Measurements from ENCODE around the gene COX10.
A peak's percentile ranks its signal among the peaks of the same experiment; 100 is the strongest.
"Not testable (repeated sequence)": the region's sequence is repeated elsewhere in the genome, so short reads cannot be mapped to it uniquely, and the experiment has no call there.

COX10 gene

DNA sequence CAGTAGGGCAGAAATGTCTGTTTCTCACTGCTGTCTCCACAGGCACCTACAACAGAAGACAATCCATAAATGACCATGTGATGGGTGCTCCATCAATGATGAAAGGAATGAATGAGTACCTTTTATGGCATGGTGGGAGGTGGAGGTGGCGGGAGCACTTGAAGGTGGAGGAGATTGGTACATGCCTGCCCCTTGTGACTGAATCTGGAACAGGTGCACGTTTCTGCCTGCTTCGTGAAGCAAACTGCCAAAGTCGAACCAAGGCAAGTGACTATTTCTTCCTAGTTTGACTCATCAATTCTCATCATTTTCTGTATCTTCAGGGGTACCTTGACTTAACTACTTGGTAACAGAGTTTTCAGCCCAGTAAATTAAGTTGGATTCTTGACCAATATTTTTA lies 141.9 kb downstream of the COX10 start:
- DNase-seq = no peak

DNA sequence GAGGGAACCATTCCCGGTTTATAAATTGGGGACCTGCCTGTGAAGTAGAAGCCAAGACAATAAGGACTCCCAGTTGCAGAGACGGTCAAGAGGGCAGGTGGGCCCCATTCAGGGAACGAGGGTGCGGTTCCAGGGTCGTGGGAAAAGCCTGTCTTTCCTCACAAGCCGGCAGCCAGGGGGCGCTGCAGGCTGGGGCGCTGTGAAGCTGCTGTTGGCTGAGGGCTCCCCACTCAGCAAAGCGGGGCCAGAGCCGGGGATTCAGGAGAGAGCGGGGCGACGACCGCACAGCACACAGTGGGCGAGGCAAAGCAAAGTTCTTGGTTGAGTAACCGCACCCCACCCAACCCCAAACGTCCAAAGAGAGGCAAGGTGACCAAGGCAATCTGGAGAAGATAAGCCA lies 142.5 kb downstream of the COX10 start:
- DNase-seq = peak; percentile 55

DNA sequence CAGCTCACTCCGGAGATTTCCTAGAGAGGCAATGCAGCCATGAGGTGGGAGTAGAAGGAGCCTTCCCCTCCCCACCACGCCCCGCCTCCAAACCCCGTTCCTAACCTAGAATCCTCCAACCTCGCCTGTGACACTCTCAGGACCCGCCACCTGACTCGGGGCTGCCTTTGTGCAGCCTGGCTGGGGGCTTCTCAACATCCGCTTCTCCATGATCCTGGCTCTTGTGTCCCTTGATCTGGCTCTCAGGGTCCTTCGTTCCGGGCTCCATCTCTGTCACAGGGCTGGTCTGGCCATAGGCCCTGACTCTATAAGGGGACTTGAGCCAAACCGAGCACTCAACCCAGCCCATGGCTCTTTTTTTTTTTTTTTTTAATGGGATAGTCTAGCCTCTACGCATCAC lies 143.1 kb downstream of the COX10 start:
- DNase-seq = no peak

DNA sequence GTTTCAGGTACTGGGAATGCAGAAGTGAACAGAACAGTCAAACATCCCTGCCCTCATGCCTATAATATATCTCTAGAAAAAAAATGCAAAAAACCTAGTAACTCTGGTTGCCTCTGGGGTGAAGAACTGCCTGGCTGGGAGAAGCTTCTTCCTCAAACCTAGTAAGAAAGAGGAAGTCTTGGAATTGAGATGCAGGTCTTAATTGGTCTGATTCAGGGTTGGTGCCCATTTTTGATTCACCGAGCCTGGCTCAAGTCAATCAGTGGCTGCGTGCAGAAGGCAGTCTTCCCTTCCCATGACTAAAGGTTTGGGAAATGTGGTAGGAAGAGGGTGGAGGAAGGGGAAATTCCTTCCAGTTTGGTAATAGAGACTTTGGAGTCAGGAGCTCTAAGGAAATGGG lies 145.0 kb downstream of the COX10 start:
- no peak for DNase-seq

DNA sequence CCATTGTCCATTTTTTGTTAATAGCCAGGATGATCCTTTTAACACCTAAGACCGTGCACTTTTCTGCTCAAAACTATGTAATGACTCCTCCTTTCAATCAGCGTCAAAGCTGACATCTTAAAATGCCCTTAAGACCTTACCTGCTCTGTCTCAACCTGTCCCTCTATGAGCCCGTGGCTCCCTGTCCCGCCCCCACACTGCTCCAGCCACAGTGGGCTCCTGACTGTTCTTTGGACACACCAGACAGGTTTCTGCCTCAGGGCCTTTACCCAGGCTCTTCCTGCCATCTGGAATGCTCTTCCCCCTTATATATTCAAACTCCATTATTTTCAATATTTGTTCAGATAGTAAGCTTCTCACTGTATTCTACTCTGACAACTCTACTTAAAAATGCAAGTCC lies 153.3 kb downstream of the COX10 start:
- DNase-seq = no peak

DNA sequence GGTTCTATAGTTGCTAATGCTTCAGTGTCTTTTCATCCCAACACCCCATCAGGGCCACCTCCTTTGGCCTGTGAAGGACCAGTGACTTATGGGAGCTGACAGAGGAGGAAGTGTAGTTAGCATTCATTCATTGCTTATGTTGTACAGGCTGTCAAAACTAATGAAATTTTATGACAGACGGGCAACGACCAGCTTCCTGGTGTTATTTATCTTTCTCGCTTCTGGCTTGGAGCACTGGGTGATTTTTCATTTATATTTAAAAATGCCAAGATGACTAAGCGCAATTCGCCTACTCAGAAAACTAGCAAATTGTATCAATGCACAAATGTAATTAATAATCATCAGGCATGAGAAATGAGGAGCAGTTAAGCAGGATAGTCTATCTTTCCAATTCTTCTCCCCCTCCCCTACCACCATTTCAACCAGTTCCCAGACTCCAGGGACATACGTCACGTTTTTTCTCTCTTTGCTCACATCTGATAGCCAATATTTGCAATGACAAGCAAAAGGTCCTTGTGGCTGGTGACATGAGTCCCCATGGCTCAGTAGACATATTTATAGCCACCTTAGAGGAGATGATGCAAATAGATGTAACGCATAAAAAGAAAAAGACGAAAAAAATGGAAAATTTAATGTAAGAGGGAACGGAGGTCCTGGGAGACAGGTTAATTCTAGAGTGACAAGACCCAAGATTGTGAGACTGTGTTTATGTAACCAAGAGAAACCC lies 156.1 kb downstream of the COX10 start:
- DNase-seq = no peak

DNA sequence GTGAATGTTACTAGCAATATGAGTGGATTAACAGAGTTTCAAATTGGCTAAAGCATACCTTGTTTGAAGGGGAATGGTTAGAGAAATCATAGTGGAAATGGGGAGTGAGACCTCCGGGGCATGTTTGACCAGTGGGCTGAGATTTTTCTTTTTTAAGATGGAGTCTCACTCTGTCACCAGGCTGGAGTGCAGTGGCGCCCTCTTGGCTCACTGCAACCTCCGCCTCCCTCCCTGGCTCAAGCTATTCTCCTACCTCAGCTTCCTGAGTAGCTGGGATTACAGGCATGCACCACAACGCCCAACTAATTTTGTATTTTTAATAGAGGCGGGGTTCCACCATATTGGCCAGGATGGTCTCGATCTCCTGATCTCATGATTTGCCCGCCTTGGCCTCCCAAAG lies 157.7 kb downstream of the COX10 start:
- DNase-seq = no peak

DNA sequence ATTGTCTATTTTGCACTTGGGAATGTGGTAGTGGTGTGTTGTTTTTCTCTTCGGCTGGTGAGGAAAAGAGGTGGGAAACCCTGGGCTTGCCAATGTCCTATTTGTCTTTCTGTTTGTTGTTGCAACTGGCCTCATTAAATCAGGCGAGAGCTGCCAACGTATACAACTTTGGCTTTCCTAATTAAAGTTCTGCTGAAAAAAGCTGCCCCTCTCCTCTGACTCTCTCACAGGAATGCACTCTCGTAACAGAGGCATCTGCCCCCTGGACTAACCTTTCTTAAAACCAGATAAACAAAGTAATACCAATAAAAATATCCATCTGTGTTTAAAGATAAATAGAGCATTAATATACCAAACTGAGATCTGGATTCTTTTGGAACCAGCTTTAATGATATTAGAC lies 159.6 kb downstream of the COX10 start:
- DNase-seq = no peak

DNA sequence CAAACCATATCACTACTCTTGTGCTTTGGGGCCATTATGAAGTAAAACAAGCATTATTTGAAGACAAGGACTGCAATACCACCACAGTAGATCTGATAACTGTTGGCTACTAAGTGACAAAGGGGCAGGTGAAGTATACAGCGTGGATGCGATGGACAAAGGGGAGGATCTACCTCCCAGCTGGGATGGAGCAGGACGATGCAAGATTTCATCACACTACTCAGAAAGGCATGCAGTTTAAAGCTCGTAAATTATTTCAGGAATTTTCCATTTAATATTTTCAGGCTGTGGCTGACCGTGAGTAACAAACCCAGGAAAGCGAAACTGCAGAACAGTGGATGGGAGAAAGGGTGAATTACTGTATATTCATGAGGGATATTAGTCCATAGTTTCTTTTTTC lies 161.9 kb downstream of the COX10 start:
- DNase-seq = not testable (repeated sequence)

DNA sequence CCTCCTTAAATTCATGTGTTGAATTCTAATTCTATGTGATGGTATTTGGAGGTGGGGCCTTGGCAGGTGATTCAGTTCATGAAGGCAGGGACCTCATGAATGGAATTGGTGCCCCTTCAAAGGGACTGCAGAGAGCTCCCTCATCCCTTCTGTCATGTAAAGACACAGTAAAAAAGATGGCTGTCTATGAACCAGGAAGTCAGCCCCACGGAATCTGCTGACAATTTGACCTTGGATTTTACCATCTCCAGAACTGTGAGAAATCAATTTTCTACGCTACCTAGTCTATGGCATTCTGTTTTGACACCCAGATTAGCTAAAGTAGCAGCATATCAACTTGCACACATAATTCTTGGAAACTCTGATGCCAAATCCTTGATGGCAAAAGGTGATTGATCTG lies 165.7 kb downstream of the COX10 start:
- DNase-seq = not testable (repeated sequence)

DNA sequence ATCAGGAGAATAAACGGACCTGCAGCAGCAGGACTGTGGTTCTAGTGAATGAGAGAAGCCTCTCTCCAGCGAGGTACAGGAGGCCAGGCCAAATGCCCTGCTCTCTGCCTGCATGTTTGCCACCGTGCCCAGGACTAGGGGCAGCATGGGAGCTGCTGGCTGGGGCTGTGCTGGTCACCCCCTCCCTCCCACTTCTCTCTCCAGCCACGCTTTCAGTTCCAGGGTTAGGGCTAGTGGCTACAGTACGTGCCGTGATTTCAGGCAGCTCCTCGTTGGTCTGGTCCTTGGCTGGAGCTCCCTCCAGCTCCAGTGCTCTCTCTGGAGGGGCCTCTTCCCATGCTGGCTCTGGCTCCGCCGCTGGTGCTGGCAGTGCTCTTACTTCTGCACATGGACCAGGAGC lies 166.7 kb downstream of the COX10 start:
- DNase-seq = not testable (repeated sequence)

DNA sequence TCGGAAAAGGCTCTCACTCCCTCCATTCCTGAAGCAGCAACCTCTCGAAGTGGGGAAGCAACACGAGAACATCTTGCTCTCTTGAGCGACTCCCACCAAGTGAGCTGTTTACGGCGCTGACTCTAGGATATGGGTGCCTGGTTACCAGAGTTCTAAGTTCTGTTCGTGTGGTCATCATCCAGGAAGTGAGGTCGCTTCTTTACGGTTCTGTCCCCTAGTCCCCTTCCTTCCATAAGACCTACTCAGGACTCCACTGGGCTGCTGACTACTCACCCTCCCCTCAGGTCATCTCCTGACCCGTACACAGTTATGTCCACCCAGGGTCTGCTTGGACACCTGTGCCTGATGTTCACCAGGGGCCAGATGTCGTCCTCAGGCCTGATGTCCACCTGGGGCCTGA lies 167.5 kb downstream of the COX10 start, which contains the start of gene CDRT15:
Gene CDRT15 (minus strand): TSS at position 101 of the 400 bp plus-strand sequence. CDS start 29 bp downstream, at position 72.
- not testable (repeated sequence) for DNase-seq

DNA sequence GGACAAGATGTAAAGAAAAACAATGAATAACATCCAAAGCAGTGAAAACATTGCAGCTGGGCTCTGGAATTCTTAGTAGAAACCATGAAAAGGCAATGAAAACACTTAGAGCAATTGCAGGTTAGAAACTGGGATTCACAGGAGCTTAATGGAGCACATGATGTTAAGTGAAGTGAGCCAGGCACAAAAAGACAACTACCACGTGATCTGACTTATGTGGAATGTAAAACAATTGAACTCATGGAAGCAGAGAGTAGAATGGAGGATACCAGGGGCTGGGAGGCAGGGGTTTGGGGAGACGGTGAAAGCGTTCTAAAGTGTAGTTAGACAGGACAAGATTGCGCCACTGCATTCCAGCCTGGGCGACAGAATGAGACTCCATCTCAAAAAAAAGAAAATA lies 170.0 kb downstream of the COX10 start:
- DNase-seq = not testable (repeated sequence)

DNA sequence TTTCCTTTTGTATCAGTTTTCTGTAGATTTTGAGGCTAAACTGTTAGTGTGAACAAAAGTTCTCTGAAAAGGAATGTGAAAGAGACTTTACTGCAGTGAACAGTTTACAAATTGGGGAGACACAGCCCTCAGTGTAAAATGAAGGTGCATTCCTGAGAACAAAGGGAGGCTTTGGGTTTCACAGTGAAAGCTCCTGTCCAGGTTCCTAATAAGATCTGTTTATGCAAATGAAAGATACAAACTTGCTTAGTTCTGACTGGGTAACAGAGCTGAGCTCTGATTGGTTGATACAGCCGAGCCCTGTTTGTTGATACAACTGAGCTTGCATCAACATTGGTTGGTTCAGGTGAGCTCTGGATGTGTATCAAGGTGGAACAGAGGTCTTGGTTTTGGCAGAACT lies 175.7 kb downstream of the COX10 start:
- DNase-seq = no peak

DNA sequence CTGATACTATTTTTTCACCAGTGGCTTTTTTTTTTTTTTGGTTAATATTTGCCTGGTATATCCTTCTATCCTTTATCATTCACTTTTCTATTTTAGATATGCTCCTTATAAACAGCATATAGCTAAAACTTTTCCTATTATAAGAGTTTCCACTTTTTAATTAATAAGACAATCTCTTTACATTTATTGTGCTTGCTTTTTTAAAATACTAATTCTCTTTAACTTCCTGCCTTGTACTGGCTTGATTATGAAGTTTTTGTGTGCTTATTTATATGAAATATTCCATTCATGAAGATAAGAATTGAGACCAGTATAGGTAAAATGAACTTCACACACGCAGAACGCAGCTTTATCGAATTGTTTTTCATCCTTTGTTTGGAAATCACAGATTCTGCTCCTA lies 176.3 kb downstream of the COX10 start:
- no peak for DNase-seq
